DND-41 (cell line): Measurements from ENCODE around the gene ZDHHC14.

Experiments
- CTCF ChIP-seq: IDR thresholded peaks from 2 replicates; pipeline ENCODE4 v1.5.1; 2012; ENCODE audit warnings: borderline replicate concordance, low read length, moderate library complexity, mild to moderate bottlenecking; ENCODE audit not compliant: poor library complexity, severe bottlenecking; ENCODE audit errors: extremely low read depth
- EZH2 ChIP-seq: IDR thresholded peaks from 3 replicates; pipeline ENCODE4 v1.6.1; 2012; ENCODE audit warnings: borderline replicate concordance, low read depth, mild to moderate bottlenecking, moderate library complexity, low read length, inconsistent platforms; ENCODE audit not compliant: severe bottlenecking

GRCh38 chr6:157715728-157716164 is 334.8 kb downstream of the ZDHHC14 start:
- TF ChIP-seq CTCF (no peak), EZH2 (no peak)
